ENCODE measurements around the gene EIF2B2. TPM values are rescaled to one million over a fixed set of nuclear protein-coding genes. Genes with fewer than 3 reads are reported as not detected.
A peak's percentile ranks its signal among the peaks of the same experiment; 100 is the strongest.

The EIF2B2 gene
- total and polyA plus RNA-seq, 12 donors: 20.6 to 90.9 (median 51.6) TPM

DNA sequence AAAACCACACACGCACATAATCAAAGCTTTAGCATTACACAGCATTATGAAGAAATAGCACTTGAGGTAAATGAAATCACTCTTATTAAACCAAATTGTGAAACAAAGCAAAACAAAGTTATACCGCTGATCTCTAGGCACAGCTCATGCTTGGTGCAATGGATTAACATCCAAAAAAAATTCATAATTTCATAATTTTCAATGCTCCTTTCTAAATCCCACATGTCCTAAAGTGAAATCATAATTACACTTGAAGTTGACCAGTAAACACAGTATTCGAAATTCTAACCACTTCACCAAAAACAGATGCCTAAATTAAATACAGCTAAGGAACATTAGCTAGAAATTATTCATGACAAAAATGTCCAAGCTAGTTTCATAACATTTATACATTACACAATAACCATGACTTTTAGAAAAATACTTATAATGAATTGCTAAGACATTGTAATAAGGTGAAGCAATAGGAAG, 47.0 kb downstream of the EIF2B2 start:
- 77 to 88% (median 81%) methylated on average over 3 of the region's 3 CpGs for WGBS, 4 donors
- intact Hi-C loops (cut with DNase I): no loop called here
- TF ChIP-seq, protein P1, sequence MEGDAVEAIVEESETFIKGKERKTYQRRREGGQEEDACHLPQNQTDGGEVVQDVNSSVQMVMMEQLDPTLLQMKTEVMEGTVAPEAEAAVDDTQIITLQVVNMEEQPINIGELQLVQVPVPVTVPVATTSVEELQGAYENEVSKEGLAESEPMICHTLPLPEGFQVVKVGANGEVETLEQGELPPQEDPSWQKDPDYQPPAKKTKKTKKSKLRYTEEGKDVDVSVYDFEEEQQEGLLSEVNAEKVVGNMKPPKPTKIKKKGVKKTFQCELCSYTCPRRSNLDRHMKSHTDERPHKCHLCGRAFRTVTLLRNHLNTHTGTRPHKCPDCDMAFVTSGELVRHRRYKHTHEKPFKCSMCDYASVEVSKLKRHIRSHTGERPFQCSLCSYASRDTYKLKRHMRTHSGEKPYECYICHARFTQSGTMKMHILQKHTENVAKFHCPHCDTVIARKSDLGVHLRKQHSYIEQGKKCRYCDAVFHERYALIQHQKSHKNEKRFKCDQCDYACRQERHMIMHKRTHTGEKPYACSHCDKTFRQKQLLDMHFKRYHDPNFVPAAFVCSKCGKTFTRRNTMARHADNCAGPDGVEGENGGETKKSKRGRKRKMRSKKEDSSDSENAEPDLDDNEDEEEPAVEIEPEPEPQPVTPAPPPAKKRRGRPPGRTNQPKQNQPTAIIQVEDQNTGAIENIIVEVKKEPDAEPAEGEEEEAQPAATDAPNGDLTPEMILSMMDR (IDR thresholded peaks at IDR 0.05): no peak
- no peak for TF ChIP-seq POLR2A (IDR thresholded peaks at IDR 0.05)

DNA sequence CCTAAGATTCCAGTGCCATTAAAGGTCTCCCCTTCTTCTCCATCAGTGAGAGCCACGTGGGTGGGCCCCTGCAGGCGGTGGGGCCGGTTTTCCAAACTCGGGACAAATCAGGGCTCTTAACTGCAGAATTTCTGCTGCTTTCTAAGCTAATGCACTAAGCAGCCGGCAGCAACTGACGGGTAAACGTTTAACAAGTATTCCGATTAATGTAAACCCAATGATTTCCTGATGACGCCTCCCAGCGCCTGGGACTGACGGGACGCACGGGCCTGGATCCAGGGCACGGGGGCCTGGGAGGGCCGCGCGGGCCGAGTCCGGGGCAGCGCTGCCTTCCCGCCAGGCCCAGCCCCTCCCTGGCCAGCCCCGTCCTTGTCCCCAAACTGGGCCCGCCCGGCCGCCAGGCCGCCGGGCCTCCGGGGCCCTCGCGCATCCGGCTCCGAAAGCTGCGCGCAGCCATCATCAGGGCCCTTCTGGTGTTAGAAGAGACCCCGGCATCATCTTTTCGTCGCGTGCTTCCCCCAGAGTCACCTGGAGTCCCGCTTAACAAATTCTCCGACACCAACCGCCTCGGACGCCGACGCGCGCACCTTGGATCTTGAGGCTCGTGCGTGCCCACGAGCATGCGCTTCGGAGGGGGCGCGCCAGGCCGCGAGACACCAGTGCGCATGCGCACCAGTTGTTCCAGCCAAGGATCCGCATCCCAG, 48.3 kb downstream of the EIF2B2 start, which contains the start of gene MLH3:
Gene MLH3 (minus strand): TSS at position 616 of the 704 bp plus-strand sequence. CDS start 1,812 bp downstream, outside the sequence.
- H3K4me1 ChIP-seq (replicated peaks in 1 of 2): peaks cover 34 to 50% of the 10 kb centered on the region in 2 donors
- TF ChIP-seq, protein P1 (IDR thresholded peaks at IDR 0.05): no peak
- peak; percentile 33 to 64 for TF ChIP-seq POLR2A (IDR thresholded peaks at IDR 0.05)
- peak; percentile 79 to 92 (median 83) for DNase-seq
- intact Hi-C loops (cut with DNase I): no loop called here
- H3K4me3 ChIP-seq: peak within 1 kb of the TSS in 2 of 4 donors; percentile 41 to 61
- no peaks in the 10 kb centered on the region for H3K36me3 ChIP-seq (replicated peaks in 1 of 2)
- H3K9me3 ChIP-seq (replicated peaks in 1 of 3): no peaks in the 10 kb centered on the region
- peak within 1 kb of the TSS; percentile 37 to 94 (median 89) for H3K27ac ChIP-seq
- H3K27me3 ChIP-seq: no peaks in the 10 kb centered on the region
- WGBS, 4 donors: 1 to 2% (median 2%) methylated on average over 25 to 59 of the region's 59 CpGs

More for the DNA sequence above, 47.0 kb downstream of the EIF2B2 start:
- peak overlapping the region in 1 of 4 donors; percentile 22 for H3K4me3 ChIP-seq
- H3K27me3 ChIP-seq: no peaks in the 10 kb centered on the region
- DNase-seq: no peak
- H3K27ac ChIP-seq: peak overlapping the region; percentile 15 to 94 (median 89)
- H3K4me1 ChIP-seq (replicated peaks in 1 of 2): peaks cover 34 to 58% of the 10 kb centered on the region in 2 donors
- H3K36me3 ChIP-seq (replicated peaks in 1 of 2): no peaks in the 10 kb centered on the region
- no peaks in the 10 kb centered on the region for H3K9me3 ChIP-seq (replicated peaks in 1 of 3)

DNA sequence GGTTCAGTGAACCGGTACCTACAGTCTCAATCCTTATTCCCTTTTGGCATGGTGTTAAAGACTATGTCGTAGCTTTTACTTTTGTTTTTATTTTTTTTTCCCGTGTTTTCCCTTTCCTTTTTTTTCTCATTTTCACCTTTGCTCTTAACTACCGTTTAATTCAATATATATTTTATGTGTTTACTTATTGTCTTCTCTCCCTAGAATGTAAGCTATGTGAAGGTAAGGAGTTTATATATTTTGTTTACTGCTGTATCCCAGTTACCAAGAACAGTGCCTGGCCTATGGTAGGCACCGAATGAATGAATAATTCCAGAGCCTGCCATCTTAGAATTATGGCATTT, 48.8 kb downstream of the EIF2B2 start:
- Histone ChIP-seq H3K4me3 (peak overlapping the region in 2 of 4 donors; percentile 41 to 61), H3K4me1 (replicated peaks in 1 of 2) (peaks cover 29 to 46% of the 10 kb centered on the region in 2 donors), H3K9me3 (replicated peaks in 1 of 3) (no peaks in the 10 kb centered on the region), H3K36me3 (replicated peaks in 1 of 2) (no peaks in the 10 kb centered on the region), H3K27ac (peak overlapping the region in 4 of 5 donors; percentile 74 to 94 (median 90)), H3K27me3 (no peaks in the 10 kb centered on the region)
- DNase-seq: no peak
- no peak for TF ChIP-seq POLR2A (IDR thresholded peaks at IDR 0.05)
- TF ChIP-seq, protein P1 (IDR thresholded peaks at IDR 0.05): no peak
- WGBS, 4 donors: 17 to 24% (median 22%) methylated on average over 5 of the region's 5 CpGs
- intact Hi-C loops (cut with DNase I): no loop called here

DNA sequence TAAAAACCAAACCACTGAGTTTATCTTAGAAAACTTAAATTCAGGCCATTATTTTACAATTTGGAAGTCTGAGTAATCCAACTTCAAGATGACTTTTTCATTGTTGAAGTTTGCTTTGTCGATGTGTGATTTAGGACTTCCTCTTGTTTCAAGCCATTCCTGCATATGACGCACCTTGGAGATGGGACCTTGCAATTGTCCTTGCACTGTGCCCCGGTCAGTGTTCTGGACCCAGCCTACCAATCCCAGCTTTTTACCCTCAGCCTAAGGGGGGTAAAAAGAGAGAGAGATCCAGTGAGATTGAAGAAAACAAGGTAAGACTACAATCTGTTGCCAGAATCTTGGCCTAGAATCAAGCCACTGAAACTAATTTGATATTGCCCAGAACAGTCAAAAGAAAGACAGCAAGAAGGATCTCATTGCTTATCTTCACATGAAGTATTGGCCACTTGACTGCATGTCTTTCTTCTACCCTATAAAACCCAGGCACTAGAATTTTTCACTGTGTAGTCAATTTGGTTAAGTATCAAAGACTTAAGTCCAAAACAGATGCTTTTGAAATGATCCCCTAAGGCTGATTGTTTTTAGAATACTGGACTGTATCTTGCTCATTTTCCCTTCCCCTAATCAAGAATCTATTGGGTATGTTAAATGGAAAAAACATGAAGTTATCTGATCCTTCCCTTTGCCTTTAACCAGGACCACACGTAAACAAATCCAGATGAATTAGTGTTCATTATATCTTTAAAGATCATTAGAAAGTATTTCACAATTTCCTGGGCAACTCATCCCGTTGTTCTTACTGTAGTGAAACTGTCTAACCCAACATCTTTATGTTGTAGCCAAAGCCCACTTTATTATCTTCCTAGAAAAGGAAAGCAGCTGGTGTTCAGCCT, 50.9 kb downstream of the EIF2B2 start:
- peak in 2 of 7 donors; percentile 54 to 59 for DNase-seq
- Histone ChIP-seq H3K4me3 (no peak overlapping the region), H3K36me3 (replicated peaks in 1 of 2) (no peaks in the 10 kb centered on the region), H3K27me3 (no peaks in the 10 kb centered on the region), H3K4me1 (replicated peaks in 1 of 2) (peaks cover 24 to 40% of the 10 kb centered on the region in 2 donors), H3K9me3 (replicated peaks in 1 of 3) (no peaks in the 10 kb centered on the region), H3K27ac (peak overlapping the region in 2 of 5 donors; percentile 4 to 53)
- no peak for TF ChIP-seq POLR2A (IDR thresholded peaks at IDR 0.05)
- TF ChIP-seq, protein P1 (IDR thresholded peaks at IDR 0.05): no peak
- WGBS, 4 donors: 27 to 36% (median 33%) methylated on average over 5 of the region's 5 CpGs
- intact Hi-C loops (cut with DNase I): no loop called here

Data from adrenal gland (tissue), 12 donors.